SK-N-MC (cell line): ENCODE results near the gene KCNQ1.

Experiments
- DNase-seq: peaks from one replicate; pipeline ENCODE4 v3.0.0-alpha.2; 2011; ENCODE audit warnings: low read depth, low spot score
- H3K27ac ChIP-seq: fragments of 200-600 bp; sonication (generic); 2 replicates; pipeline ENCODE4 v1.5.1; 2016; ENCODE audit warnings: mixed run types
- H3K36me3 ChIP-seq: fragments of 200-600 bp; sonication (generic); 2 replicates; pipeline ENCODE4 v1.6.1; 2017; ENCODE audit warnings: antibody characterized with exemption, low read length, mixed read lengths; ENCODE audit not compliant: insufficient read depth
- H3K4me3 ChIP-seq: fragments of 200-600 bp; sonication (generic); 2 replicates; pipeline ENCODE4 v1.5.1; 2016
- H3K9ac ChIP-seq: fragments of 200-600 bp; sonication (generic); 2 replicates; pipeline ENCODE4 v1.8.0; 2017; ENCODE audit warnings: mixed run types, mixed read lengths; ENCODE audit not compliant: insufficient read length
- H3K9me3 ChIP-seq: fragments of 200-600 bp; sonication (generic); 2 replicates; pipeline ENCODE4 v1.6.1; 2017; ENCODE audit warnings: low read depth, mild to moderate bottlenecking, antibody characterized with exemption, low read length, moderate library complexity, mixed read lengths
- EZH2 ChIP-seq: fragments of 200-600 bp; sonication (generic); IDR thresholded peaks from one replicate; pipeline ENCODE4 v1.6.1; 2017; ENCODE audit warnings: antibody characterized with exemption
- FOXP2 ChIP-seq: optimal IDR thresholded peaks from 2 replicates; pipeline ENCODE3; 2011; ENCODE audit warnings: mild to moderate bottlenecking, moderate library complexity; ENCODE audit not compliant: insufficient read depth; ENCODE audit errors: extremely low read length, control extremely low read depth
- POLR2AphosphoS5 ChIP-seq: IDR thresholded peaks from 2 replicates; pipeline ENCODE4 v1.6.1; 2012; ENCODE audit warnings: mild to moderate bottlenecking, low read depth, low read length, borderline replicate concordance

KCNQ1 gene

GRCh38 chr11:2647953-2648352 lies 203.1 kb downstream of the KCNQ1 start:
- H3K9ac ChIP-seq, result no peak overlapping the region
- TF ChIP-seq EZH2 (no peak), POLR2AphosphoS5 (no peak), FOXP2 (no peak)
- H3K27ac ChIP-seq, result no peak overlapping the region
- no peak overlapping the region for H3K4me3 ChIP-seq
- no peak for DNase-seq
- H3K36me3 ChIP-seq, result no peaks in the 10 kb centered on the region
- H3K9me3 ChIP-seq, result peaks cover 50% of the 10 kb centered on the region; the same call in 1 of the 2 replicates

DNA sequence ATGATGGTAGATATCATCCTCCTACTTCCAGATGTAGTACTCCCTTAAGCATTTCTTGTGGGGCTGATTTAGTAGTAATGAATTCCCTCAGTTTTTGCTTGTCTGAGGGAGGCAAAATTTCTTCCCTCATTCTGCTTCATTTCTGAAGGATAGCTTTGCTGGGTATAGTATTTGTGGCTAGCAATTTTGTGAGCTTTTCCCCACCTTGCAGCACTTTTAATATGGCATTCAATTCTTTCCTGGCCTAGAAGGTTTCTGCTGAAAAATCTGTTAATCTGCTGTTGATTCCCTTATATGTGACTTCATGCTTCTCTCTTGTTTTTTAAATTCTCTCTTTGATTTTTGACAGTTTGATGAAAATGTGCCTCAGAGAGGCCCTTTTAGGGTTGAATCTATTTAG lies 204.6 kb downstream of the KCNQ1 start:
- Histone ChIP-seq H3K9ac (no peak overlapping the region), H3K36me3 (no peaks in the 10 kb centered on the region), H3K27ac (no peak overlapping the region), H3K9me3 (peaks cover 44% of the 10 kb centered on the region; the same call in 1 of the 2 replicates), H3K4me3 (no peak overlapping the region)
- TF ChIP-seq POLR2AphosphoS5 (no peak), EZH2 (no peak), FOXP2 (no peak)
- DNase-seq, result no peak

DNA sequence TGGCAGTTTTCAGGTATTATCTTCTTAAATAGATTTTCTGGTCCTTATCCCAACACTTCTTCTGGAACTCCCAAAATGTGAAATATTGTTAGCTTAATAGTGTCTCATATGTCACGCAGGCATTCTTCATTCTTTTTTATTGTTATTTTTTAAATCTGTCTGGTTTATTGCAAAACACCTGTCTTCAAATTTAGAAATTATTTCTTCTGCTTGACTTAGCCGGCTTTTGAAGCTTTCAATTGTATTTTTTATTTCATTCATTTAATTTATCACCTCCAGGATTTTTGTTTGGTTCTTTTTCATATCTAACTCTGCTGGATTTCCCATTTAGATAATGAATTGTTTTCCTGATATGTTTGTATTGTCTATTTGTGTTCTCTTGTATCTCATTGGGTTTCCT lies 205.0 kb downstream of the KCNQ1 start:
- Histone ChIP-seq H3K27ac (no peak overlapping the region), H3K36me3 (no peaks in the 10 kb centered on the region), H3K9ac (no peak overlapping the region), H3K9me3 (peaks cover 44% of the 10 kb centered on the region; the same call in 1 of the 2 replicates), H3K4me3 (no peak overlapping the region)
- DNase-seq, result no peak
- TF ChIP-seq FOXP2 (no peak), EZH2 (no peak), POLR2AphosphoS5 (no peak)

GRCh38 chr11:2650343-2650867 lies 205.6 kb downstream of the KCNQ1 start:
- Histone ChIP-seq H3K36me3 (no peaks in the 10 kb centered on the region), H3K27ac (no peak overlapping the region), H3K9me3 (peaks cover 42% of the 10 kb centered on the region; the same call in 1 of the 2 replicates), H3K4me3 (no peak overlapping the region), H3K9ac (no peak overlapping the region)
- no peak for DNase-seq
- TF ChIP-seq FOXP2 (no peak), POLR2AphosphoS5 (no peak), EZH2 (no peak)

DNA sequence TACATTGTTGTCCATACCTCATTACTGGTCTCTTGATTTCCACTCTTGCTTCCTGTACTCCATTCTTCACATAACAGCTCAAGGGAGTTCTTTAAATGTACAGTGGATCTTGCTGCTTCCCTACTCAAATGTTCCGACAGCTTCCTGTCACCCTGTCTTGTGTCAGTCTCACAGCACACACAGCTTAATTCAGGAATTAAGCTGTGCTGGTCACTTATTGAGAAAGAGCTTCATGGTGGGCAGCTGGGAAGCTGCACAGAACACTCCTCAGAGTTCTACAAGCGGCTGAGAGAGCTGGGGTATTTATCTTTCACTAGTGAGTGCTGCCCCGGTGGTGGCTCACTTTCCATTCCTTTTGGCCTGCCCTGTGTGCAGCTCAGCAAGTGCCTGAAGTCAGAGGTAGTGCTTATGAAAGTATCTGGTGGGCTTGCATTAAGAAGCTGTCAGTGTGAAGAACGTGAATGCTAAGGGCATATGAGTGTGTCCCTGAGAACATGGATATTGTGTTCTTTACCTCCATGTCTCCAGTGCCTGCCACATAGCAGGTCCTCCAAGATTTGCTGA lies 206.3 kb downstream of the KCNQ1 start:
- Histone ChIP-seq H3K36me3 (no peaks in the 10 kb centered on the region), H3K27ac (no peak overlapping the region), H3K4me3 (no peak overlapping the region), H3K9me3 (peaks cover 36% of the 10 kb centered on the region; the same call in 1 of the 2 replicates), H3K9ac (no peak overlapping the region)
- TF ChIP-seq POLR2AphosphoS5, result no peak
- no peak for TF ChIP-seq EZH2
- no peak for TF ChIP-seq FOXP2
- no peak for DNase-seq

DNA sequence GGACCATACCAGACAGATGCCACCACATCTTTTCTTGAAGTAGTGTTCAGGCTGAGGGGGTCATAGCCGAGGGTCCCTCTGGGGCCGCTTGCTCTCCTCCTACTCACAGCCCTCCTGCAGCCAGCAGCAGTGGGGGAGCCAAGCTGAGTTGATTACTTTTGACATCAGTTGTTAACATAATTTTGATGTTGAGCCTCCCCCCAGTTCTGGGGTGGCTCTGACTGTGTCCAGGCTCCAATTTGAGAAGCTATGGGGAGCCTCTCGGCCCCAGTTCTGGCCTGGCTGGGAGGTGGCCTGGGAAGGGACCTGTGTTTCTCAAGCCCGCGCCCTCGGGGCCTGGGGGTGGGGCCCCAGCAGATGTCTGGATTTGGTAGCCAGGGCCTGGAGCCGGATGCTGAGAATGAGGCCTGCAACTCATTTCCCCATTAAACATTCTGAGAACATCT lies 207.0 kb downstream of the KCNQ1 start:
- peaks cover 32% of the 10 kb centered on the region; the same call in 1 of the 2 replicates for H3K9me3 ChIP-seq
- TF ChIP-seq EZH2 (no peak), FOXP2 (no peak), POLR2AphosphoS5 (no peak)
- H3K36me3 ChIP-seq, result no peaks in the 10 kb centered on the region
- H3K27ac ChIP-seq, result no peak overlapping the region
- no peak overlapping the region for H3K9ac ChIP-seq
- no peak overlapping the region for H3K4me3 ChIP-seq
- no peak for DNase-seq

DNA sequence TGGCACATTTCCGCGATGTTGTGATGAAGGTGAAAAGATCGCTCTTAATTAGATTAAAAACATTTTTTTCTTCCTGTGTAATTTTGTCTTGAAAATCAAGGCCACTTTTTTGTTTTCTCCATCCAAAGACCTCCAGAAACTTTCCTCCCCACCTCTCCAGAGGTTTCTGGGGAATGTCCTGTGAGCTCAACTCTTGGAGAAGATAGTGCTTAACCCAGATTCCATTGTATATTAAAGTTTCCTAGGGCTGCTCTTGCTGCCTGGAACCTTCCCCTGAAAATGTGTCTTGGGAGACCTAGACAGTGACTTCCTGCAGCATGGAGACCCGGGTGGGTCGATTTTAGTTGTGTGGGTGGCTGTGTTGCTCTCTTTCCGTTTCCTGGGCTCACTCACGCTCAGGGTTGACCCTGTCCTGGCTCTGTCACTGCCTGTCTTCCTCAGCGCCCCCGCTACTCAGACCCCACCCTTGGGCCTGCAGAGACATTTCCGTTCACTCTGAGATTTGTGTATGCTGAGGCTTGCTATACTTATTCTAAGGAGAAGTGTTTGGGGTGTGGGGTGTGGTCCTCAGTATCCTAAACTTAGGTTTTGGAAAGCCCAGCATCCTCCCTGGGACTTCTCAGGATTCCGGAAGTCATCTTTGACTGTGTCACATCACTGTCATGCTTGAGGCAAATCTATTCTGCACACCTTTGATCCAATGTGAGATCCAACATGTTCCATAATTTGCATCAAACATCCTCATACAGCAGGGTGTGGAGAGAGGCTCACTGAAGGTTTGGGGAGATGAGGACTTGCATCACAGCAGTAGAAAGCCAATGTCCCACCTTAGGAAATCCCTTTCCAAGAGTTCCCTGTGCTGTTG lies 207.8 kb downstream of the KCNQ1 start:
- no peak for DNase-seq
- peaks cover 34% of the 10 kb centered on the region; the same call in 1 of the 2 replicates for H3K9me3 ChIP-seq
- no peak overlapping the region for H3K27ac ChIP-seq

DNA sequence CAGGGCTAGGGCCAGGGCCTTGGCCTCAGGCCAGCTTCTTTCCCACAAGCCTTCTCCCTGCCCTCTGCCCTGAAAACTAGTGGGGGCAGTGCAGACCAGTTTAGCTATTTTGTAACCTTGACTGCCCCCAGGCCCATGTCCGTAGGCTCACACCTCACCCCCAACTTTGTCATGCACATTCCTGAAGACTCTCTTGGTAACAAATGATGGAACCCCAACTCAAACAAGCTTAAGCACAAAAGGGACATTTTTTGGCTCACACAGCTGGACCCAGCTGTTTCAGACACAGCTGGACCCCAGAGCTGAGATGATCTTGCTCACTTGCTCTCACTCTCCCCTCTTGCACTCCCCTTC lies 208.4 kb downstream of the KCNQ1 start:
- Histone ChIP-seq H3K9ac (no peak overlapping the region), H3K27ac (no peak overlapping the region), H3K36me3 (no peaks in the 10 kb centered on the region), H3K4me3 (no peak overlapping the region), H3K9me3 (peaks cover 32% of the 10 kb centered on the region; the same call in 1 of the 2 replicates)
- TF ChIP-seq FOXP2 (no peak), POLR2AphosphoS5 (no peak), EZH2 (no peak)
- DNase-seq, result no peak

More for the DNA sequence above, 207.8 kb downstream of the KCNQ1 start:
- TF ChIP-seq EZH2, result no peak
- no peak for TF ChIP-seq POLR2AphosphoS5
- no peak for TF ChIP-seq FOXP2
- Histone ChIP-seq H3K9ac (no peak overlapping the region), H3K4me3 (no peak overlapping the region), H3K36me3 (no peaks in the 10 kb centered on the region)

GRCh38 chr11:2653930-2654739 lies 209.3 kb downstream of the KCNQ1 start:
- Histone ChIP-seq H3K36me3 (no peaks in the 10 kb centered on the region), H3K9ac (no peak overlapping the region), H3K4me3 (no peak overlapping the region), H3K27ac (no peak overlapping the region), H3K9me3 (peaks cover 27% of the 10 kb centered on the region; the same call in 1 of the 2 replicates)
- no peak for DNase-seq
- no peak for TF ChIP-seq POLR2AphosphoS5
- TF ChIP-seq EZH2, result no peak
